IMR-90 (cell line): ENCODE results near the gene TECTA. TPM values are rescaled to one million over a fixed set of nuclear protein-coding genes. Genes with fewer than 3 reads are reported as not detected.

Source experiments
- ATAC-seq: fragments of 200-7000 bp; cut with Tn5 transposase; 2 replicates; pipeline ENCODE4 v1.9.1; 2020; ENCODE audit warnings: low read depth, mild to moderate bottlenecking, moderate library complexity
- BruUV-seq: library from RNA; stranded (reverse); fragments of 400-500 nt; replicated peaks from 2 replicates; lab custom pipeline; 2021; lab: Mats Ljungman, UMichigan
- CTCF ChIA-PET: fragments of 300-600 bp; formaldehyde crosslinking; extraction: SDS; loops from one replicate; lab custom pipeline; 2021; ENCODE audit warnings: antibody characterized with exemption; lab: Yijun Ruan, JAX
- POLR2A ChIA-PET: fragments of 300-600 bp; sonication (Branson Sonifier 250); formaldehyde crosslinking; loops from one replicate; lab custom pipeline; 2022; ENCODE audit warnings: antibody characterized with exemption; ENCODE audit not compliant: unreplicated experiment; lab: Charles Lee
- DNase-seq: peaks from one replicate; pipeline ENCODE4 v3.0.0; 2013
- H2AFZ ChIP-seq: replicated peaks from 2 replicates; pipeline ENCODE3; 2013; ENCODE audit warnings: low read length, mild to moderate bottlenecking; ENCODE audit not compliant: poor library complexity
- H2AK5ac ChIP-seq: 2 replicates; pipeline ENCODE4 v1.6.1; 2013; ENCODE audit warnings: low read depth, low read length, inconsistent platforms
- H2AK9ac ChIP-seq: replicated peaks from 2 replicates; pipeline ENCODE3; 2013; ENCODE audit warnings: mild to moderate bottlenecking, low read depth, low read length, moderate library complexity; ENCODE audit not compliant: poor library complexity
- H2BK120ac ChIP-seq: 2 replicates; pipeline ENCODE4 v1.6.1; 2013; ENCODE audit warnings: low read depth, low read length, inconsistent platforms
- H2BK15ac ChIP-seq: 3 replicates; pipeline ENCODE4 v1.6.1; 2013; ENCODE audit warnings: low read depth, low read length, inconsistent platforms
- H2BK20ac ChIP-seq: 2 replicates; pipeline ENCODE4 v1.6.1; 2013; ENCODE audit warnings: low read depth, mild to moderate bottlenecking, inconsistent platforms, low read length, moderate library complexity
- H2BK5ac ChIP-seq: 2 replicates; pipeline ENCODE4 v1.6.1; 2013; ENCODE audit warnings: mild to moderate bottlenecking, low read depth, low read length, inconsistent platforms; ENCODE audit not compliant: poor library complexity, severe bottlenecking
- H3K14ac ChIP-seq: replicated peaks from 2 replicates; pipeline ENCODE4 v1.6.1; 2013; ENCODE audit warnings: low read depth, low read length, inconsistent platforms
- H3K18ac ChIP-seq: 2 replicates; pipeline ENCODE4 v1.6.1; 2013; ENCODE audit warnings: low read depth, low read length, control low read depth
- H3K23ac ChIP-seq: 2 replicates; pipeline ENCODE4 v1.6.1; 2013; ENCODE audit warnings: low read depth, low read length, inconsistent platforms
- H3K27ac ChIP-seq: 2 replicates; pipeline ENCODE4 v1.5.1; 2013; ENCODE audit warnings: mild to moderate bottlenecking, control low read depth, low read length; ENCODE audit not compliant: insufficient read depth
- H3K27me3 ChIP-seq: 2 replicates; pipeline ENCODE4 v1.6.1; 2013; ENCODE audit warnings: low read length; ENCODE audit not compliant: control insufficient read depth, insufficient read depth
- H3K36me3 ChIP-seq: 2 replicates; pipeline ENCODE4 v1.6.1; 2013; ENCODE audit warnings: low read length, mixed read lengths; ENCODE audit not compliant: control insufficient read depth, insufficient read depth
- H3K4ac ChIP-seq: 2 replicates; pipeline ENCODE4 v1.6.1; 2013; ENCODE audit warnings: low read depth, low read length, inconsistent platforms
- H3K4me1 ChIP-seq: 2 replicates; pipeline ENCODE4 v1.6.1; 2013; ENCODE audit warnings: low read length, mixed read lengths; ENCODE audit not compliant: control insufficient read depth, insufficient read depth
- H3K4me2 ChIP-seq: 2 replicates; pipeline ENCODE4 v1.6.1; 2013; ENCODE audit warnings: low read depth, mild to moderate bottlenecking, control low read depth, low read length, moderate library complexity
- H3K4me3 ChIP-seq: 2 replicates; pipeline ENCODE4 v1.5.1; 2013; ENCODE audit warnings: low read depth, mild to moderate bottlenecking, control low read depth, low read length, moderate library complexity; ENCODE audit not compliant: insufficient read depth
- H3K56ac ChIP-seq: 2 replicates; pipeline ENCODE4 v1.6.1; 2013; ENCODE audit warnings: low read length, inconsistent platforms; ENCODE audit not compliant: insufficient read depth; ENCODE audit errors: extremely low read depth
- H3K79me1 ChIP-seq, 2 experiments: 2 replicates each; pipeline ENCODE4 v1.6.1; 2013; ENCODE audit warnings: low read length in 2 of 2, inconsistent platforms in 1 of 2, low read depth in 1 of 2
- H3K9ac ChIP-seq: 2 replicates; pipeline ENCODE4 v1.6.1; 2013; ENCODE audit warnings: low read depth, low read length, control low read depth
- H3K9me1 ChIP-seq: 2 replicates; pipeline ENCODE4 v1.6.1; 2013; ENCODE audit warnings: low read length, inconsistent platforms; ENCODE audit not compliant: insufficient read depth
- H3K9me3 ChIP-seq: 2 replicates; pipeline ENCODE4 v1.6.1; 2013; ENCODE audit warnings: low read length; ENCODE audit not compliant: control insufficient read depth, insufficient read depth
- H4K20me1 ChIP-seq: 2 replicates; pipeline ENCODE4 v1.6.1; 2013; ENCODE audit warnings: low read length, inconsistent platforms; ENCODE audit not compliant: insufficient read depth
- H4K5ac ChIP-seq: 2 replicates; pipeline ENCODE4 v1.6.1; 2013; ENCODE audit warnings: mild to moderate bottlenecking, low read depth, low read length, control low read depth
- H4K8ac ChIP-seq, 2 experiments: 2 replicates each; pipeline ENCODE4 v1.6.1; 2013; ENCODE audit warnings: low read depth in 2 of 2, low read length in 2 of 2, control low read depth in 1 of 2, inconsistent platforms in 1 of 2
- H4K91ac ChIP-seq: 2 replicates; pipeline ENCODE4 v1.6.1; 2013; ENCODE audit warnings: low read depth, low read length, inconsistent platforms; ENCODE audit not compliant: insufficient read depth
- BHLHE40 ChIP-seq: fragments of 150-350 bp; IDR thresholded peaks from 2 replicates; pipeline ENCODE4 v1.6.1; 2016; ENCODE audit warnings: mild to moderate bottlenecking, low read depth, low read length
- CEBPB ChIP-seq: IDR thresholded peaks from 2 replicates; pipeline ENCODE4 v1.6.1; 2012; ENCODE audit warnings: low read depth, low read length, improper control_type of control experiment
- CHD1 ChIP-seq: IDR thresholded peaks from 2 replicates; pipeline ENCODE4 v1.6.1; 2012; ENCODE audit warnings: low read depth, low read length, improper control_type of control experiment
- MAZ ChIP-seq: IDR thresholded peaks from 2 replicates; pipeline ENCODE4 v1.6.1; 2012; ENCODE audit warnings: low read depth, mild to moderate bottlenecking, low read length, improper control_type of control experiment, moderate library complexity, borderline replicate concordance
- MXI1 ChIP-seq: IDR thresholded peaks from 2 replicates; pipeline ENCODE4 v1.6.1; 2012; ENCODE audit warnings: low read depth, mild to moderate bottlenecking, low read length, moderate library complexity, borderline replicate concordance
- POLR2A ChIP-seq: IDR thresholded peaks from 2 replicates; pipeline ENCODE4 v1.6.1; 2012; ENCODE audit warnings: mild to moderate bottlenecking, low read depth, low read length
- RCOR1 ChIP-seq: IDR thresholded peaks from 2 replicates; pipeline ENCODE4 v1.6.1; 2012; ENCODE audit warnings: mild to moderate bottlenecking, low read length, improper control_type of control experiment; ENCODE audit not compliant: insufficient replicate concordance
- RFX5 ChIP-seq: IDR thresholded peaks from 2 replicates; pipeline ENCODE4 v1.8.0; 2012; ENCODE audit warnings: low read depth, mild to moderate bottlenecking, low read length, moderate library complexity
- USF2 ChIP-seq: fragments of 150-350 bp; IDR thresholded peaks from 2 replicates; pipeline ENCODE4 v1.6.1; 2017; ENCODE audit warnings: mild to moderate bottlenecking, antibody characterized with exemption, low read length, low read depth
- WGBS, 2 experiments: methylation state at CpG; one replicate each; pipeline versions ENCODE4 v1.1.5 to v1.1.7; 2013; ENCODE audit warnings: missing lambda C conversion rate in 2 of 2; ENCODE audit not compliant: insufficient read length in 1 of 2; ENCODE audit errors: extremely low coverage in 2 of 2; 5-methylcytosine and 5-hydroxymethylcytosine counted together
- dilution Hi-C: fragments of 300-500 bp; cut with HindIII; formaldehyde crosslinking; loops from one replicate; pipeline ENCODE4 v1.14.3; 2018; ENCODE audit warnings: low sequenced_read_pairs; ENCODE audit not compliant: unreplicated experiment
- in situ Hi-C: fragments of 300-500 bp; cut with MboI; formaldehyde crosslinking; loops from 3 replicates; pipeline ENCODE4 v1.14.3; 2019; ENCODE audit warnings: low sequenced_read_pairs, inconsistent platforms, mixed read lengths
- intact Hi-C: fragments of 100-400 bp; cut with micrococcal nuclease; formaldehyde crosslinking; loops from 2 replicates; pipeline ENCODE4 v1.10.0; 2022
- polyA plus RNA-seq, 3 experiments: library from polyadenylated mRNA; depleted of rRNA; stranded (reverse); fragments of >200 nt; gene quantifications; 2 replicates each; pipeline ENCODE4 v1.2.3, GENCODE V29; 2012; ENCODE audit warnings: low replicate concordance in 1 of 3
- total RNA-seq: library from RNA; depleted of rRNA; stranded (reverse); fragments of >200 nt; gene quantifications from 2 replicates; pipeline ENCODE4 v1.2.3, GENCODE V29; 2012
- TF ChIP-seq, protein P1 (sequence below): conservative IDR thresholded peaks from 2 replicates; pipeline ENCODE4 v1.5.1; 2012; ENCODE audit warnings: mild to moderate bottlenecking, low read depth, low read length, improper control_type of control experiment

Gene TECTA
- total and polyA plus RNA-seq, 2 of the 4 experiments (the other 2 are of a cell fraction), result 0.17 to 0.18 TPM

DNA sequence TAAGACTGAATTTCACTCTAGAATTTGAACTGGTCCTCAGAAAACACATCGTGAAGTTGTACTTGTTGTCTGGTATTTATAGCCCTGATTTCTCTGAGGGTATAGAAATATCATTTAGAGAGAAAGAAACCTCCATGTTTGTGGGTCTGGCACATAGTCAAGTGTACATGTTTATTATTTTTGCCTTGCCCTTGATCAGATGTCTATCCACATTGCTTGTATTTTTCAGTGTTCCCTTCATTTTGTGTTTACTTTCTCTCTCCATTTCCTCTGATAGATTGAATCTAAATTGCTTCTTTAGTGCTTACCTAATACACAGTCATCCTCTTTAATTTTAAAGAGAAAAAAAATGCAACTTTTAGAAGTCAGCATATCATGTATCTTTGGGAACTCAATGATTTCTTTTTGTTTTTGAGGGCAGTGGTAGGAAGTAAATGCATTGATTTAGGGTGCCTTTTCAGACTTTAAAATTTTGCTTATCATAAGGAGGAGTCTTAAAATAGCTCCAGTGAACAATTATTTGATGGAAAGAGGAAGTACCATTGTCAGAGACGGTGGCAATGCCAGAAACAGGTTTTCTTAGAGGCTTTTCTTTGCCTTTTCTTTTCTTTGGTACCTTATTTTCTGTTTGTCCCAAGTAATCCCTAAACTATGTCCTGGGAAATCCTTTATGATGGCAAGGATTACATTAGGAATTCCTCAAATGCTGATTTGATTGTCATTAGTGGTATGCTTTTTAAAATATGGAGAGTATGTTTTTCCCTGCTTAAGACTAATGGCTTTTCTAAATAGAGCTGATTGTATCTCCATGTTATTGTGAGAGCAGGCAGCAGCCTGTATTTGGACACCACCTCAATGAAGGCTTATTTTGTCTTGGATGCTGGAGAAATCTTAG, 29.8 kb upstream of the TECTA start (continued):
- TF ChIP-seq MAZ, result no peak

- Histone ChIP-seq H2AFZ (no peak overlapping the region), H2AK5ac (no peak overlapping the region), H2BK15ac (no peak overlapping the region; the same call in 2 of the 3 replicates), H3K23ac (no peak overlapping the region), H2BK120ac (no peak overlapping the region), H3K9me3 (no peaks in the 10 kb centered on the region), H2AK9ac (no peak overlapping the region), H3K27me3 (no peaks in the 10 kb centered on the region), H2BK20ac (no peak overlapping the region), H3K36me3 (peaks cover 9% of the 10 kb centered on the region), H3K4me2 (no peak overlapping the region), H4K20me1 (peaks cover 11% of the 10 kb centered on the region; the same call in 1 of the 2 replicates), H4K8ac (no peak overlapping the region), H3K18ac (no peak overlapping the region), H3K9me1 (peaks cover 7% of the 10 kb centered on the region), H3K14ac (no peak overlapping the region), H3K79me1 (no peaks in the 10 kb centered on the region), H3K56ac (no peak overlapping the region), H3K9ac (no peak overlapping the region), H3K4me3 (no peak overlapping the region), H3K27ac (no peak overlapping the region), H2BK5ac (no peak overlapping the region), H3K4ac (no peak overlapping the region), H4K5ac (no peak overlapping the region), H4K91ac (no peak overlapping the region), H3K4me1 (peaks cover 5% of the 10 kb centered on the region; the same call in 1 of the 2 replicates)
- no TSS peak for BruUV-seq
- in situ Hi-C loops, result no loop called here
- ChIA-PET POLR2A (no interaction called here), CTCF (no interaction called here)
- dilution Hi-C loops, result no loop called here
- DNase-seq, result no peak
- TF ChIP-seq, protein P1, sequence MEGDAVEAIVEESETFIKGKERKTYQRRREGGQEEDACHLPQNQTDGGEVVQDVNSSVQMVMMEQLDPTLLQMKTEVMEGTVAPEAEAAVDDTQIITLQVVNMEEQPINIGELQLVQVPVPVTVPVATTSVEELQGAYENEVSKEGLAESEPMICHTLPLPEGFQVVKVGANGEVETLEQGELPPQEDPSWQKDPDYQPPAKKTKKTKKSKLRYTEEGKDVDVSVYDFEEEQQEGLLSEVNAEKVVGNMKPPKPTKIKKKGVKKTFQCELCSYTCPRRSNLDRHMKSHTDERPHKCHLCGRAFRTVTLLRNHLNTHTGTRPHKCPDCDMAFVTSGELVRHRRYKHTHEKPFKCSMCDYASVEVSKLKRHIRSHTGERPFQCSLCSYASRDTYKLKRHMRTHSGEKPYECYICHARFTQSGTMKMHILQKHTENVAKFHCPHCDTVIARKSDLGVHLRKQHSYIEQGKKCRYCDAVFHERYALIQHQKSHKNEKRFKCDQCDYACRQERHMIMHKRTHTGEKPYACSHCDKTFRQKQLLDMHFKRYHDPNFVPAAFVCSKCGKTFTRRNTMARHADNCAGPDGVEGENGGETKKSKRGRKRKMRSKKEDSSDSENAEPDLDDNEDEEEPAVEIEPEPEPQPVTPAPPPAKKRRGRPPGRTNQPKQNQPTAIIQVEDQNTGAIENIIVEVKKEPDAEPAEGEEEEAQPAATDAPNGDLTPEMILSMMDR, result no peak
- TF ChIP-seq MAZ, result no peak
- TF ChIP-seq CHD1, result no peak
- TF ChIP-seq USF2, result no peak
- no peak for TF ChIP-seq BHLHE40
- no peak for TF ChIP-seq RCOR1
- no peak for TF ChIP-seq MXI1
- no peak for TF ChIP-seq POLR2A
- TF ChIP-seq RFX5, result no peak
- TF ChIP-seq CEBPB, result no peak
- ATAC-seq, result no peak
- WGBS, 2 experiments, result no CpG with 5 or more reads among the region's 5 CpGs
- intact Hi-C loops, result no loop called here
Observed at GRCh38 chr11:121071846-121072450, 29.1 kb upstream of the TECTA start.
